Activated CD4-positive, alpha-beta T cell treated with anti-CD3 and anti-CD28 coated beads for 36 hours (primary cell): ENCODE measurements around the gene RPP25. TPM values are rescaled to one million over a fixed set of nuclear protein-coding genes. Genes with fewer than 3 reads are reported as not detected.
A peak's percentile ranks its signal among the peaks of the same experiment; 100 is the strongest.

Source experiments
- ATAC-seq: fragments of 200-7000 bp; cut with Tn5 transposase; one replicate; pipeline ENCODE4 v1.10.0; 2021; ENCODE audit warnings: mild to moderate bottlenecking, moderate library complexity
- CTCF ChIA-PET: fragments of 350-600 bp; sonication (Branson Sonifier 250); formaldehyde crosslinking; loops from one replicate; lab custom pipeline; 2021; ENCODE audit warnings: antibody characterized with exemption; lab: Charles Lee
- POLR2A ChIA-PET: fragments of 350-600 bp; sonication (Branson Sonifier 250); formaldehyde crosslinking; loops from one replicate; lab custom pipeline; 2021; ENCODE audit warnings: antibody characterized with exemption, inconsistent platforms; lab: Charles Lee
- DNase-seq: peaks from one replicate; pipeline ENCODE4 v3.0.0-alpha.2; 2020
- H3K27ac Mint-ChIP-seq: one replicate; pipeline ENCODE4 v1.8.0; 2021; ENCODE audit warnings: mixed read lengths
- H3K27me3 Mint-ChIP-seq: one replicate; pipeline ENCODE4 v1.8.0; 2021; ENCODE audit warnings: mixed read lengths
- H3K36me3 Mint-ChIP-seq: one replicate; pipeline ENCODE4 v1.8.0; 2021; ENCODE audit warnings: low read depth, mixed read lengths
- H3K4me1 Mint-ChIP-seq: one replicate; pipeline ENCODE4 v1.8.0; 2021; ENCODE audit warnings: mixed read lengths
- H3K4me3 Mint-ChIP-seq: one replicate; pipeline ENCODE4 v1.8.0; 2021; ENCODE audit warnings: mild to moderate bottlenecking, moderate library complexity, mixed read lengths
- H3K9me3 Mint-ChIP-seq: one replicate; pipeline ENCODE4 v1.8.0; 2021; ENCODE audit warnings: low read depth, mixed read lengths
- intact Hi-C, 2 experiments: fragments of 100-400 bp; cut with DNase I in 1 of 2; cut with micrococcal nuclease in 1 of 2; formaldehyde crosslinking; loops; one replicate each; pipeline versions ENCODE4 v1.14.2 to v1.15.1; 2022 to 2024; cut with DNase I, micrococcal nuclease
- total RNA-seq, 2 experiments: library from RNA; stranded (reverse); gene quantifications; one replicate each; pipeline ENCODE4 v1.2.3, GENCODE V29; 2021

Gene RPP25
- total RNA-seq, 2 experiments from 2014 or later = 5.4 to 6.2 TPM

GRCh38 chr15:74963213-74963612, 6.6 kb upstream of the RPP25 start:
- H3K9me3 Mint-ChIP-seq = no peaks in the 10 kb centered on the region
- POLR2A ChIA-PET = no interaction called here
- no peak overlapping the region for H3K27ac Mint-ChIP-seq
- CTCF ChIA-PET = interaction anchor here (0.9 to 1.5 kb wide), 2 partner anchors 14 to 191 kb away, joined by 3 to 4 read pairs; no protein-coding TSS in a partner anchor
- no peaks in the 10 kb centered on the region for H3K36me3 Mint-ChIP-seq
- intact Hi-C loops = no loop called here
- DNase-seq (no peak), ATAC-seq (no peak)
- H3K4me1 Mint-ChIP-seq = peaks cover 29% of the 10 kb centered on the region
- no peak overlapping the region for H3K4me3 Mint-ChIP-seq
- H3K27me3 Mint-ChIP-seq = peaks cover 17% of the 10 kb centered on the region

GRCh38 chr15:74962671-74963070, 6.1 kb upstream of the RPP25 start:
- H3K9me3 Mint-ChIP-seq = no peaks in the 10 kb centered on the region

DNA sequence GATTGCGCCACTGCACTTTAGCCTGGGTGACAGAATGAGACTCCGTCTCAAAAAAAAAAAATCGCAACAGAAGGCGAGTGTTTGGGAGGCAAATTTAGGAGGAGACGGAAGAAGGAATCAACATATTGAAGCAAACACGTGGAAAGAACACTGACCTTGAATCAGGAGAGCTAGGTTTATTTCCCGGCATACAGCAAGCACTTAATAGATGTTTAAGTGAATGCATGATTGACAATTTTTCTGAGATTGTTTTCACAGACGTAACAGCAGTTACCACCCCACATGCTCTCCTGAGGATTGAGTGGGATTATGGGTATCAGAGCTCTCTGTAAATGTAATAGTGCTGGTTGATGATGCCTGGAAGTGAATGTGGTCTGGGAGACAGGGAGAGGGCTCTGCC, 5.6 kb upstream of the RPP25 start:
- POLR2A ChIA-PET = no interaction called here

More at GRCh38 chr15:74962671-74963070, 6.1 kb upstream of the RPP25 start:
- CTCF ChIA-PET = interaction anchor here (0.7 to 1.5 kb wide), 3 partner anchors 15 to 194 kb away, joined by 3 to 4 read pairs (median 3); no protein-coding TSS in a partner anchor
- intact Hi-C loops = no loop called here
- peaks cover 33% of the 10 kb centered on the region for H3K4me1 Mint-ChIP-seq
- H3K36me3 Mint-ChIP-seq = no peaks in the 10 kb centered on the region
- H3K27ac Mint-ChIP-seq = no peak overlapping the region
- peaks cover 21% of the 10 kb centered on the region for H3K27me3 Mint-ChIP-seq
- ATAC-seq (no peak), DNase-seq (no peak)
- H3K4me3 Mint-ChIP-seq = no peak overlapping the region
- POLR2A ChIA-PET = no interaction called here

DNA sequence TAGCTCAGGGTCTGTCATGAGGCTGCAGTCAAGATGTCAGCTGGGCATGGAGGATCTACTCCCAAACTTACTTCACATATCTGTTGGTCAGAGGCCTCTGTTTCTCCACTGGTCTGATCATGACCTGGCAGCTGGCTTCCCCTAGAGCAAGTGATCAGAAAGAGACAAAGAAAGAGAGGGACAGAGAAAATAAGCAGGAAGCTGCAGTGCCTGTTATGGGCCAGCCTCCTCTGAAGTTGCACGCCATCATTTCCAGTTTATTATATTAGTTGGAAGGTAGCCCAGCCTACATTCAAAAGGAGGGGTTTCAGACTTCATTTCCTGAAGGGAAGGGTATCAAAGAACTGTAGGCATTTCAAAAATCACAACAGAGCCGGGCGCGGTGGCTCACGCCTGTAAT, 5.0 kb upstream of the RPP25 start:
- peaks cover 25% of the 10 kb centered on the region for H3K27me3 Mint-ChIP-seq
- DNase-seq (no peak), ATAC-seq (no peak)
- ChIA-PET POLR2A (interaction anchor here (0.6 to 1.1 kb wide), 2 partner anchors 18 to 27 kb away, joined by 3 to 4 read pairs; no protein-coding TSS in a partner anchor), CTCF (interaction anchor here (0.6 to 3.0 kb wide), 7 partner anchors 11 to 239 kb away, joined by 3 to 20 read pairs (median 4); no protein-coding TSS in a partner anchor)
- no peaks in the 10 kb centered on the region for H3K36me3 Mint-ChIP-seq
- H3K4me3 Mint-ChIP-seq = no peak overlapping the region
- peaks cover 37% of the 10 kb centered on the region for H3K4me1 Mint-ChIP-seq
- no peaks in the 10 kb centered on the region for H3K9me3 Mint-ChIP-seq
- intact Hi-C loops = loop anchor here (1.0 to 2.0 kb wide), 3 partner anchors 23 to 240 kb away; partner anchors contain the start of genes C15orf39 (in 1 of the 2) and PPCDC (in 1 of the 2)
- H3K27ac Mint-ChIP-seq = no peak overlapping the region

More for the DNA sequence above, 5.6 kb upstream of the RPP25 start:
- intact Hi-C loops = no loop called here
- ATAC-seq (no peak), DNase-seq (no peak)
- CTCF ChIA-PET = interaction anchor here (0.6 to 1.5 kb wide), 6 partner anchors 15 to 238 kb away, joined by 3 to 4 read pairs (median 3); no protein-coding TSS in a partner anchor
- H3K9me3 Mint-ChIP-seq = no peaks in the 10 kb centered on the region
- no peaks in the 10 kb centered on the region for H3K36me3 Mint-ChIP-seq
- H3K27me3 Mint-ChIP-seq = peaks cover 25% of the 10 kb centered on the region
- H3K4me1 Mint-ChIP-seq = peaks cover 37% of the 10 kb centered on the region
- H3K4me3 Mint-ChIP-seq = no peak overlapping the region
- H3K27ac Mint-ChIP-seq = no peak overlapping the region

DNA sequence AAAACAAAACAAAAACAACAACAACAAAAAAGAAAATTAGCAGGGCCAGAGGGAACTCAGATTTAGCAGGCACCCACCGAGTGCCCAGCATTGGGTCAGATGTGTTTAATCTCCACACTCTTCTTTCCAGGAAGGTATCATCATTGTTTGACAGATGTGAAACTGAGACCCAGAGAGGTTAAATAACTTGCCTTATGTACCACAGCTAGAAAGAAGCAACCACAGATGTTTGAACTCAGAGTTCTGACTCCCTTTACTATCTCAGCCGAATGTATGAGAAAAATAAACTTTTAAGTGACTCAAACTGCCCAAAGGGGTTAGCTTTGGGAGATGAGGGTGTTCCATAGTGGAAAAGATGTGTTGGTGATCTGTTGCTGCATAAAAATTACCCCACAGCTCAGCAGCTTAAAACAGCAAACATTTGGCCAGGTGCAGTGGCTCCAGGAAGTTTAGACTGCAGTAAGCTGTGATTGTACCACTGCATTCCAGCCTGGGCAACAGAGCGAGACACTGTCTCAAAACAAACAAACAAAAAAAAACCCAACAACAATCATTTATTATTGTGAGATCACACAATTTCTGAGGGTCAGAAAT, 4.5 kb upstream of the RPP25 start:
- Mint-ChIP-seq H3K27ac (peak overlapping the region; percentile 32), H3K4me1 (peaks cover 37% of the 10 kb centered on the region), H3K4me3 (no peak overlapping the region), H3K27me3 (peaks cover 25% of the 10 kb centered on the region), H3K9me3 (no peaks in the 10 kb centered on the region), H3K36me3 (no peaks in the 10 kb centered on the region)
- ATAC-seq = peak; percentile 53
- CTCF ChIA-PET = interaction anchor here (1.0 to 3.0 kb wide), 8 partner anchors 11 to 193 kb away, joined by 3 to 20 read pairs (median 4); no protein-coding TSS in a partner anchor
- intact Hi-C loops = loop anchor here (1.0 to 2.0 kb wide), 3 partner anchors 23 to 240 kb away; partner anchors contain the start of genes C15orf39 (in 1 of the 2) and PPCDC (in 1 of the 2)
- POLR2A ChIA-PET = interaction anchor here (0.6 to 1.2 kb wide), 3 partner anchors 18 to 62 kb away, joined by 3 to 6 read pairs (median 4); partner anchors contain the start of gene PPCDC
- DNase-seq = peak; percentile 39

DNA sequence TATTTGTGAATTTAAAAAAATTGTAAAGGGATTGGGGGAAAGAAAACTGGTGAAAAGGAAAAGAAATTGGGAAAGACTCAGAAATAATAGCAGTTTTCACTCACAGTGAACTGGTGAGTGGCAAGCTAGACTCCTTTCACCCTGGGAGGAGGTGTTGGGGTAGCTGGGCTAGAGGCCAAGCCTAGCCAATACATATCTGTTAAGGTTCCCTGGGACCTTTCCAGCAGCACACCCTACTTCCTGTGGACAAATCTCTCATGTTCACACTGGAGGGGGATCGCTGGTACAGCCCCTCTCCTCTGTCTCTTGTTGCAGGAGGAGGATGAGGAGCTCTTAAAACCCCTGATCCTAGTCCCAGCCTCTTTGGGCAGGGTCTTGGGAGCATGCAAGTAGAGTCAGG, 3.7 kb upstream of the RPP25 start:
- Mint-ChIP-seq H3K4me3 (no peak overlapping the region), H3K36me3 (no peaks in the 10 kb centered on the region), H3K27me3 (peaks cover 25% of the 10 kb centered on the region), H3K27ac (peak overlapping the region; percentile 72), H3K9me3 (no peaks in the 10 kb centered on the region), H3K4me1 (peaks cover 41% of the 10 kb centered on the region)
- CTCF ChIA-PET = interaction anchor here (0.8 to 3.0 kb wide), 6 partner anchors 10 to 166 kb away, joined by 3 to 20 read pairs (median 4); no protein-coding TSS in a partner anchor
- no peak for DNase-seq
- intact Hi-C loops = loop anchor here in 1 of 2 experiments (2.0 kb wide), 1 partner anchor 63 kb away; the partner anchor contains the start of gene PPCDC
- no peak for ATAC-seq
- POLR2A ChIA-PET = interaction anchor here (1.1 to 1.2 kb wide), 2 partner anchors 17 to 63 kb away, joined by 4 to 6 read pairs; partner anchors contain the start of gene PPCDC

- Mint-ChIP-seq H3K4me3 (no peak overlapping the region), H3K36me3 (no peaks in the 10 kb centered on the region), H3K4me1 (peaks cover 46% of the 10 kb centered on the region), H3K27ac (no peak overlapping the region), H3K27me3 (peaks cover 25% of the 10 kb centered on the region), H3K9me3 (no peaks in the 10 kb centered on the region)
- intact Hi-C loops = loop anchor here (5.0 to 10.0 kb wide), 3 partner anchors 177 to 493 kb away; partner anchors contain the start of genes CSK (in 1 of the 2) and SIN3A (in 1 of the 2)
- ChIA-PET CTCF (interaction anchor here (0.8 to 3.0 kb wide), 6 partner anchors 9 to 165 kb away, joined by 3 to 20 read pairs (median 4); no protein-coding TSS in a partner anchor), POLR2A (interaction anchor here (0.6 kb wide), 1 partner anchor 409 kb away, joined by 3 read pairs; no protein-coding TSS in a partner anchor)
- ATAC-seq = no peak
- no peak for DNase-seq
These were observed 3.0 kb upstream of the RPP25 start for GRCh38 chr15:74959586-74959939.

GRCh38 chr15:74958908-74959585, 2.5 kb upstream of the RPP25 start:
- Mint-ChIP-seq H3K27ac (no peak overlapping the region), H3K27me3 (peaks cover 25% of the 10 kb centered on the region), H3K9me3 (no peaks in the 10 kb centered on the region), H3K4me3 (peak overlapping the region; percentile 38), H3K36me3 (no peaks in the 10 kb centered on the region), H3K4me1 (peaks cover 46% of the 10 kb centered on the region)
- CTCF ChIA-PET = interaction anchor here (0.5 to 3.0 kb wide), 6 partner anchors 9 to 165 kb away, joined by 3 to 20 read pairs (median 3); no protein-coding TSS in a partner anchor
- ATAC-seq (no peak), DNase-seq (peak; percentile 17)
- intact Hi-C loops = loop anchor here (5.0 to 10.0 kb wide), 3 partner anchors 177 to 493 kb away; partner anchors contain the start of genes CSK (in 1 of the 2) and SIN3A (in 1 of the 2)
- POLR2A ChIA-PET = interaction anchor here (0.6 kb wide), 1 partner anchor 408 kb away, joined by 3 read pairs; no protein-coding TSS in a partner anchor

DNA sequence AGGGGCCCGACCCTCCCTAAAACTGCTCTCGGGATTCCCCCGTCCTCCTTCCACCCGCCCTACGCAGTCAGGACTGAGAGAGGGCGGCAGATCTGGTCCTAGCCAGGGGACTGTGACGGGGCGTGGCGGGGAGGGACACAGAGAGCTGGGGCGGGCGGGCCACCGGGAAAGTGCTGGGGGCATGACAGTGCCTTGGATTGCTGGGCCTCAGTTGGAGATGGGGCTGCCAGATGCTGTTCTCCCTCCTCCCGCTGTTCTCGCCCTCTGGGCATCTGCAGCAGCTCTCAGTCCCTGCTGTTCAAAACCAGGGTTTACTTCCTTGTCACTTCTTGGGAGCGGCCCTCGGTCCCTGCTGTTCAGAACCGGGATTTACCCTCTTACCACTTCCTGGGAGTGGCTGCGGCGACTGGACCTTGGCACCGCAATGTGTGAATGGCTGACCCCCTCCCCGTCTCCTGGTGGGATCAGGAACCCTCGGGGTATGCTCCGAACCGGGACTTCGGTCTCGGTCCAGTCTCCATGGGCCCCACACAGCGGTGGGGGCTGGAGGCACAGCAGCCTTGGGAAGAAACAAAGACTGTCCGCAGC, 1.8 kb upstream of the RPP25 start:
- Mint-ChIP-seq H3K36me3 (no peaks in the 10 kb centered on the region), H3K27me3 (peaks cover 25% of the 10 kb centered on the region), H3K27ac (no peak overlapping the region), H3K4me3 (peak overlapping the region; percentile 26), H3K4me1 (peaks cover 46% of the 10 kb centered on the region), H3K9me3 (no peaks in the 10 kb centered on the region)
- DNase-seq (peak; percentile 41), ATAC-seq (no peak)
- ChIA-PET POLR2A (no interaction called here), CTCF (interaction anchor here (0.8 to 3.0 kb wide), 4 partner anchors 8 to 101 kb away, joined by 3 to 20 read pairs (median 4); no protein-coding TSS in a partner anchor)
- intact Hi-C loops = loop anchor here (5.0 to 10.0 kb wide), 3 partner anchors 176 to 494 kb away; partner anchors contain the start of genes CSK (in 1 of the 2) and SIN3A (in 1 of the 2)

DNA sequence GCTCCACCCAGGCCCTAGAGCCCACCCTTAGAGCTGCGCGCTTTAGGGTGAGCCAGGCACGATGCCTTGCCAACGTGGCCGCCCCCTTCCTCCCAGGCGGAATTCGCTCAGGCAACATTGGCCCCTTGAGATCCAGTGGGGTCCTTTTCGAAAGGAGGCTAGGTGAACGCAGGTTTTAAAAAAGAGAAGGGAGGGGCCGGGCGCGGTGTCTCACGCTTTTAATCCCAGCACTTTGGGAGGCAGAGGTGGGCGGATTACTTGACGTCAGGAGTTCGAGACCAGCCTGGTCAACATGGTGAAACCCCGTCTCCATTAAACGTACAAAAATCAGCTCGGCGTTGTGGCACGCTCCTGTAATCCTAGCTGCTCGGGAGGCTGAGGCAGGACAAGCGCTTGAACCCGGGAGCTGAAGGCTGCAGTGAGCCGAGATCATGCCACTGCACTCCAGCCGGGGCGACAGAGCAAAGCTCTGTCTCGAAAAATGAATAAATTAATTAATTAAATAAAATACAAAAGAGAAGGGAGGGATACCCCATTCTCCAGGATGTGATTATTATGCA, 984 bp upstream of the RPP25 start:
- Mint-ChIP-seq H3K27me3 (peaks cover 25% of the 10 kb centered on the region), H3K4me1 (peaks cover 46% of the 10 kb centered on the region), H3K9me3 (no peaks in the 10 kb centered on the region), H3K4me3 (peak overlapping the region; percentile 65), H3K36me3 (no peaks in the 10 kb centered on the region), H3K27ac (no peak overlapping the region)
- ChIA-PET POLR2A (interaction anchor here (0.6 to 1.0 kb wide), 4 partner anchors 26 to 679 kb away, joined by 3 to 4 read pairs (median 3); no protein-coding TSS in a partner anchor), CTCF (interaction anchor here (0.6 to 1.5 kb wide), 10 partner anchors 10 to 903 kb away, joined by 3 to 8 read pairs (median 4); partner anchors contain the start of gene SCAMP5)
- ATAC-seq = no peak
- intact Hi-C loops = loop anchor here (2.0 to 10.0 kb wide), 5 partner anchors 37 to 495 kb away; partner anchors contain the start of genes CSK (in 1 of the 2), SCAMP5 (in 1 of the 2) and SIN3A (in 1 of the 2)
- peak; percentile 41 for DNase-seq
